ENCODE results near the gene KCNT2.

DNA sequence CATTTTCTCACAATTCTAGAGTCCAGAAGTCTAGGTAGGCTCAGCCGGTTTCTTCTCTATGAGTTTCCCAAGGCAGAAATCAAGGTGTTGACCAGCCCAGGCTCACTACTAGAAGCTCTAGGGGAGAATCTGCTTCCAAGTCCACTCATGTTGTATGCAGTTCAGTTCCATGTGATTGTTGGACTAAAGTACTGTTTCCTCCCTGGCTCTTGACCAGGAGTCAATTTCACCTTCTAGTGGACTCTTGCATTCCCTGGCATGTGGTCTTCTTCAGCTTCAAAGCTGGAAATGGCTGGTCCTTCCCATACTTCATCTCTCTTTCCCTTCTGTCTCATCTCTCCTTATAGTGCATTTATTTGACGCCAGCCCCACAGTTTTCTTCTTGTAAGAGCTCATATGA, 153.4 kb downstream of the KCNT2 start:
- TF ChIP-seq CTCF (conservative IDR thresholded peaks at IDR 0.05 in 1 of 2, IDR thresholded peaks at IDR 0.05 in 1 of 2; ENCODE audit: extremely low read depth in 1 of 2, insufficient read depth in 1 of 2, low read depth in 1 of 2, low read length in 2 of 2) (no peak), EZH2 (IDR thresholded peaks at IDR 0.05; ENCODE audit: borderline replicate concordance, low read length) (no peak)
